Hematopoietic multipotent progenitor cell treated with erythropoietin and hydrocortisone succinate and interleukin-3 and kit ligand, for 8 days (in vitro differentiated cells): ENCODE data around the gene ZNF791.
"Not testable (repeated sequence)": the region's sequence is repeated elsewhere in the genome, so short reads cannot be mapped to it uniquely, and the experiment has no call there.

Experiments used
- DNase-seq: peaks from one replicate; pipeline ENCODE4 v3.0.0-alpha.2; 2015

Gene ZNF791

DNA sequence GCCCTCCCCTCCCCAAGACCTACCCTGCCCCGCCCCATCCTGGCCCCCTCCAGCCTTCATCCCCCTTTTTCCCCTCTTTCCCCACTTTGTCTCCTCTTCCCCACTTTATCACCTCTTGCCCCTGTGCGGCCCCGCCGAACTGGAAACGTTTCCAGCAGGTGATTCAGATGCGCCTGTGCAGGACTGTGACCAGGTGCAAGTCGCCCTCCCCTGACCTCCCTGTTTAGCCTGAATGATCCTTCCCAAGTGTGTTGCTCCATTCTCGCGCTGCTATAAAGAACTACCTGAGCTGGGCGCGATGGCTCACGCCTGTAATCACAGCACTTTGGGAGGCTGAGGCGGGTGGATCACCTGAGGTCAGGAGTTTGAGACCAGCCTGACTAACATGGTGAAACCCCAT, 25.9 kb downstream of the ZNF791 start:
- DNase-seq = no peak

DNA sequence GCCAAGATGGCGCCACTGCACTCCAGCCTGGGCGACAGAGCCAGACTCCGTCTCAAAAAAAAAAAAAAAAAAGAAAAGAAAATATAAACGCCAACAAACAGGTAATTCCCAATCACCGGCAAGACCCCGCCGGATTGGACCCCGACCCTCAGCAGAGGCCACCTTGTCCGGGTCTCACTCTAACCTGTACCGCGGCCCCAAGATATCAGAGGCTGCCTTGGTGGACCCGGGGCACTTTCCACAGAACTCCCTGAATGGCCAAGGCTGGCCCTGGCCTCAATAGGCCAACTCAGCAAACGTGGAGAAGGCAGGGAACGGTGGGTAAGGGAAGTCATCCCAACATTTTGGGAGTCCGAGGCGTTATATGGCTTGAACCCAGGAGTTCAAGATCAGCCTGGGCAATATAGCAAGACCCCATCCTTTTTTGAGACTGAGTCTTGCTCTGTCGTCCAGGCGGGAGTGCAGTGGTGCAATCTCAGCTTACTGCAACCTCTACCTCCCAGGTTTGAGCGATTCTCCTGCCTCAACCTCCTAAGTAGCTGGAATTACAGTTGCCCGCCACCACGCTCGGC, 28.0 kb downstream of the ZNF791 start:
- no peak for DNase-seq

- DNase-seq = peak; percentile 88
Observed at GRCh38 chr19:12639901-12640613, 29.3 kb downstream of the ZNF791 start.

DNA sequence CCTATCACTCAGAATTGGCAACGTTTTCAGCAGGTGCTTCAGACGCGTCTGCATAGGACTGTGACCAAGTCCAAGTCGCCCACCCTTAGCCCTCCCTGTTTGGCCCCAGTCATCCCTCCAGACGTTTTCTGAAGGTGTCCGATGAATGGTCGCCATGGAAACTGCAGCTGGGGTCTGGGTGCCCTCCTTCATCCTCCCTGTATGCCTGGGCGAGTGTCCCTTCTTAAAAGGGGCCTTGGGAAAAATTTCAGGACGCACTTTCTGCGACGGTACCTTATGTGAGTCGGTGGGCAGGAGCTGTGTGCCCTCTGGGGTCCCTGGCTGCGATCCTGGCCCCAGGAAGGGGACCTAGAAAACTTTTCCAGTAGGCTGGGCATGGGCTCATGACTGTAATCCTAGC, 30.7 kb downstream of the ZNF791 start:
- no peak for DNase-seq

GRCh38 chr19:12642506-12642905, 31.8 kb downstream of the ZNF791 start:
- DNase-seq = no peak

DNA sequence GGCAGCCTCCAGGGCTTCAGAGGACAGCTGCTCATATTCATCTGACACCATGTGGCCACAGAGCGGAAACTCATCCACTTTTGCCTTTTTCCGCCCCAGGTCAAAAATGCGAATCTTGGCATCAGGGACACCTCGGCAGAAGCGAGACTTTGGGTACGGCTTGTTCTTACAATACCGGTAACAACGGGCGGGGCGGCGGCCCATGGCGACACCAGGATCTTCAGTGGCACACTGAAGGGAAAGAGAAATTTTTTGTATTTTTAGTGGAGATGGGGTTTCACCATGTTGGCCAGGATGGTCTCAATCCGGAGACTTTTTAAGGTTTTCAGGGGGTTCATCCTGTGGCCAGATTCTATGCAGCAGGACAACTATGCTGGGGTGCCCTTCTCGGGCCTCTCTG, 33.0 kb downstream of the ZNF791 start:
- DNase-seq = not testable (repeated sequence)

DNA sequence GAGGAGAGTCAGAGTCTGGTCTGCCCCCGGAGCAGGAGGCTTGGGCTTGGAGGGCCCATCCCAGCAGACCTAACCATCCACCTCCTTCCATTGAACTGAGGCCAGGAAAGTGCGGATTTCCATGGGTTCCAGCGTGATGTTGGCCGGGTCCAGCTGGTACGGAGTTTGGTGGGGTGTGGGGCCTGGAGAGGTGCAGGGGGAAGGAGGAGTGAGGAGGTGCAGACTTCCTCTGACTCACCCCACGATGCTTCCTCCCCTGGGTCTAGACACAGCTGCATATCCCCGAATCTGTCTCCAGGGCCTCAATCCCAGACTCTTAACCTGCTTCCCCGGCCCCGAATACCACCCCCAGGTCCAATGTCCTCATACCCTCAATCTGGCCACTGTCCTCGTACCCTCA, 35.8 kb downstream of the ZNF791 start:
- DNase-seq = no peak

GRCh38 chr19:12647047-12647446, 36.3 kb downstream of the ZNF791 start:
- DNase-seq = no peak

GRCh38 chr19:12647490-12648071, 36.9 kb downstream of the ZNF791 start:
- peak; percentile 52 for DNase-seq

DNA sequence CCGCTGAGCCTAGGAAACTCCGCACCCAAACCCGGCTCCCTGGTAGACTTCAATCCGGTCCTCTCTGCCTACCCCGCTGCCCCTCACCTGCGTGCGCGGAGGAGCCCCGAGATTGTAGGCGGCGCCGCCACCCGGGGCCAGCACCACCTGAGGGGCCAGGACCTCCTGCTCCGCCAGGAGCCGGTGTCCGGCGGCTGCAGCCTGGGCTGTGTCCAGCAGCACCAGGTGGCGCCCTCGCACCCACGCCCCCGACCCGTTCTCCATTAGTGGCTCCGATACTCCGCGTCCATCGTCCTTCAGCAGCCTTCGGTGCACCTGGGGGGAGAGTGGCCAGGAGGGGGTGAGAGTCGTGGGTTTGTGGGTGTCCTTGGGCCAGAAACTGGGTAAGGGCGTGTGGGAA, 37.4 kb downstream of the ZNF791 start:
- no peak for DNase-seq

GRCh38 chr19:12649941-12650340, 39.2 kb downstream of the ZNF791 start:
- no peak for DNase-seq

GRCh38 chr19:12652219-12652618, 41.5 kb downstream of the ZNF791 start:
- DNase-seq = no peak

- DNase-seq = no peak
Observed at GRCh38 chr19:12655546-12655945, 44.8 kb downstream of the ZNF791 start.

GRCh38 chr19:12656899-12657571, 46.3 kb downstream of the ZNF791 start:
- DNase-seq = no peak

DNA sequence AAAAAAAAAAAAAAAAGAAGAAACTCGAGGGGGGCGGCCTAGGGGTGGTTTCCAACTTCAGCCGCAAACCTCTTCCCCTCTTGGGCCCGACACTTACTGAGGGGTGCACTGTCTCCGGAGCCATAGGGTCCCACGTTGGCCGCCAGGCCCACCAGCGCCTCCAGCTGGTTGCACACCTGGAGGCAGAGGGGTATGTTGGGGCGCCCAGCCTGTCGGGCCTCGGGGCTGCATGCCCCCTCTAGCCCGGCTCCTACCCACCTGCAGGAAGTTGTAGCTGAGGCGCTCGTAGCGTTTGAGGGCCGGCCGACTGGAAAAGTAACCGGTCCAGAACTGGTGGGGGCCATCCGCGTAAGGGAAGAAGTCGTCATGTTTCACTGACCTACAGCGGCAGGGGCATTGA, 47.2 kb downstream of the ZNF791 start:
- DNase-seq = no peak

GRCh38 chr19:12660980-12661379, 50.3 kb downstream of the ZNF791 start:
- no peak for DNase-seq

GRCh38 chr19:12664406-12665280, 53.9 kb downstream of the ZNF791 start:
- DNase-seq = peak; percentile 72

DNA sequence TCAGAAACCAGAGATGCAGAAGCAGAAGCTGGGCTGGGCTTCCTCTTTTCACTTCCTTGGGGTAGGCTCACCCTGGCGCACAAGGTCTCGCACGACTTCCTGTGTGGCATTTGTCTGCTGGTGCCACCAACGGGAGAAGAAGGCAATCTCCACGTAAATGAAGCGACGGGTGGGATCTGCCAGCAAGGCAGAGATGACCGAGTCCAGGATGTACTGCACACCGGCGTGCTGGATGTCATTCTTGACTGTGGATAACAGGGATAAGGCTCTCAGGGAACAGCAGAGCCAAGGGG, 54.5 kb downstream of the ZNF791 start:
- DNase-seq = peak; percentile 29

DNA sequence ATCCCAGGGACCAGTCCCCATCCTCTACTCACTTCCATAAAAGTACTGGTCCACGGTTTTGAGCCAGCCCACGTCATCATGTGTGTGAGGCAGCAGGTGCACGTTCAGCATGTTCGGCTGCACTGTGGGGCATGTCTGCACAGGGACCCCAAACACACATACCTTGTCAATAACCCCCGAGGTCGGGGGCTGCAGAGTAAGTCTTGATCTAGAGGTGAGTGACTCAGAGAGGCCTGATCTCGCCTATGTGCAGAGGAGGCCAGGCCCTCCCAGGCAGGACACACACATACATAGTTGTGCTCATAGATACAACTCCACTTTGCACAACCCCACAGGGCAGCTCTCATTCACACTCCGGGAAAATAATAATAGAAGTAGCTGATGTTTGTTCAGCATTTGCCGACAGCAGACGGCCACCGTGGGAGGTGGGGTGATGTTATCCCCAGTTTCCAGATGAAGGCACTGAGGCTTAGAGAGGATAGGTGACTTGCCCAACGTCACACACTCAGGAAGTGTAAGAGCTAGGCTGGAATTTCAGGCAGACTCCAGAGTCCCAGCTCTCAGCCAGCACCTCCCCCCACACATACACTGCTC, 55.0 kb downstream of the ZNF791 start:
- DNase-seq = no peak

DNA sequence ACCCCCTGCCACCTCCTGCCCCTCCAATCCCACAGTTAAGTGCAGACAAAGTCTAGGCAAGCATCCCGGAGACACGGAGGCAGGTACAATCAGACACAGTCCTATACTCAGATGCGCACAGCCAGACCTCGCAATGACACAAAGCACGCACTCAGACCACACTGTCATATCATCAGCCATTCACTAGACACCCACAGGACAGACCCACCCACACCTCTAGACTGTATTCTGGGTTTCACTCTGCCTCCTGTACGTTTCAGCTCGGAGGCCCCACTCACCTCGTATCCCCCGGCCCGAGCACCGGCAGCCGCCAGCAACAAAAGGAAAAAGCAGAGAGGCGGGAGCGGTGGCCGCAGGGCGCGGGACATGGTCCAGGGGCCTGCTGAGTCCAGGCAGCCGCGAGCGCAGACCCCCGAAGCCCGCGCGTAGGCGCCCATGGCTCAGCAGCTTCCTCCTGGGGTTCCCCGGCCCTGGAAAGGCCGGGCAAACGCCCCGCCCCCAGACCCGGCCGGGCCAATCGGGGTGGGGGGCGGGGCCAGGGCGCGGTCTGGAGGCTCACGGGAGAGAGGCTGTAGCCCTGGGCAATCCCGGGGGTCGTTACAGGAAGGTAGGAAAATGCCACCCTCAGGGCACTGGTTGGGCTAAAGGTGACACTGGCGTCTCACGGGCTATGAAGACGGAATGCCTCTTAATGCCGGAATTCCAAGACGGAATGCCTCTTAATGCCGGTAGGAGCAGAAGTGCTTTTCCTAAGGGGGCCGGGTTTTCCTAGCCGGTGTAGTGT, 55.7 kb downstream of the ZNF791 start, which contains the start of the genes MAN2B1 and WDR83:
Gene MAN2B1, minus strand, starts transcription at position 478 of the 784 bp plus-strand sequence. Its CDS starts 41 bp downstream, at position 437.
Gene WDR83, plus strand, starts transcription at position 543 of the 784 bp plus-strand sequence. CDS start 2,984 bp downstream, outside the sequence.
- DNase-seq = peak; percentile 77

DNA sequence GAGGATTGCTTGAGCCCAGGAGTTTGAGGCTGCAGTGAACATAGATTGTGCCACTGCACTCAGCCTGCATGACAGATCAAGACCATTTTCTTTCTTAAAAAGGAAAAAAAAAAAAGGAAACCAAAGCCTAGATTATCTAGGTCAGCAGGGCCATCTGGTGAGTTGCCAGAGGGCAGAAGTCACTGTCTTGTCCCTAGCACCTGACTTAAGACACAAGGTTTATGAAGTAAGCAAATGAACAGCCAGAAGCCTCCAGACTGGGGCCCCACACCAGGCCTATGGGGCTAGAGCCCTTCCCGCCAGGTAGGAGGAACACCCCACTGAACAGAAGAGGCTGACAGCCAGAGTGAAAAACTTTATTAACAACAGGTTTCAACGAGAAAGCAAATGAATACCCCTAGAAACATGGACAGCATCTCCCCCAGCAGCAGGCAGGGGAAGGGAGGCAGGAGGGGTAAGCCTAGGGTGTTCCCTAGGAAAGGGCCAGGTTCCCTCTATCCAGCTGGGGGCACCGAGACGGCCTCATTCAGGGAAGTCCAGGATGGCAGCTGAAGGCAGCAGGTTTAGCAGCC, 57.1 kb downstream of the ZNF791 start:
- no peak for DNase-seq
